T-helper 2 cell (primary cell): ENCODE data around the gene ADAMTS9.

Experiments
- DNase-seq, 5 experiments: peaks; one replicate each; pipeline versions ENCODE4 v3.0.0 to v3.0.0-alpha.2; 2012 to 2022

Gene ADAMTS9

DNA sequence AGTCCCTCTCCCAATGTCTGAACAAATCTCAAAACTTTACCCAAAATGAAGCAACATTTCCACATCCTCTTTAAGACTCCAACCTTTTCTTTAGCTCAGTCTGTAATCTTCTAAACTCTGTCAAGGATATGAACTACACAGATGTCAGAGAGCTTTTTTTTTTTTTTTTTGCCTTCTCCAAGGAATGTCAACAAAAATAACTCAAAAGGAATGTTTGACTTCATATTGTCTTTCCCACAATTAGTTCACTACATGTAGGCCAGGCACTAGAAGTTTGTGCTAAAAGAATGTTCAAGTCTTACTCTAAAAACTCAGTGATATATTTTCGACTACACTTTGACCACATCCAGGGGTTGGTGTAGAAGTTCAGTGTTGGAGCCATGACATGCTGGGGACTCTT is 37.1 kb downstream of the ADAMTS9 start:
- DNase-seq = no peak

GRCh38 chr3:64650096-64650622 is 37.6 kb downstream of the ADAMTS9 start:
- no peak for DNase-seq

- no peak for DNase-seq
Measured at GRCh38 chr3:64648927-64649906, 38.6 kb downstream of the ADAMTS9 start.

GRCh38 chr3:64647825-64648224 is 40.0 kb downstream of the ADAMTS9 start:
- DNase-seq = no peak

DNA sequence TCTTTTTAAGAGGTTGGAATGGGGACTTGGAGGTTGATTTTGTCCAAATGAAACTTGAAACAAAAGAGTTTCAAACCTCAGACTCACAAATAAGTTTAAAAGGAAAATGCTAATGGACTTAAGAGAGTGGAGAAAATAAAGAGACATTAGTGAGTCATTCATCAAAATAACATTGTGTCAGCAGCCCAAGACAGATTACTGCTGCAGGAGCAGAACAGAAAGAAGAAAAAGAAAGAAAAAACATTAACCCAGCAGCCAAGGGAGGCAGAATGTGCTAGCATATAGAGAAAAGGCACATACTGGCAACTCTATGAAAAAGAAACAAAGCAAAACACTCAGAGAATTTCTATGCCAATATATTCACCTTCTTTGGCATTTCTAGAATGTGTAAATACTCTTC is 42.6 kb downstream of the ADAMTS9 start:
- DNase-seq = no peak

- DNase-seq = no peak
Measured at GRCh38 chr3:64644483-64644882, 43.3 kb downstream of the ADAMTS9 start.

GRCh38 chr3:64642327-64643151 is 45.3 kb downstream of the ADAMTS9 start:
- DNase-seq = no peak

GRCh38 chr3:64638981-64639481 is 48.8 kb downstream of the ADAMTS9 start:
- no peak for DNase-seq

DNA sequence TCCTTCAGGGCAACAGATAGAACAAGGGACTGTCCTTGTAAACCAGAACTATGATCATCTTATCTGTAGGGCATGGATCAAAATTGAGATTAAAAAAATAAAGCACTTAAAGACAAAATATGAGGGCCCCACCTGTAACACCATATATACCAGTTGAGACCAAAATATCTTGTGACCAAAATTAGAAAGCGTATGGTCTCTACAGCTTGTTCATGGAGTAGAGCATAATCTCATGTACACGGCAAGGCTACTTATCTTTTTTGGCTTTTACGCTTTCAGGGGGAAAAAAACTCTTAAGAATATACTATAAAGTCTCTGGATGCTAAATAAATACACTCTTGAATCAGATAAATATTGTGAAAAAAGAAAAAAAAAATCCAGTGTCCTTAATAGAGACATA is 49.3 kb downstream of the ADAMTS9 start:
- no peak for DNase-seq

GRCh38 chr3:64634417-64634816 is 53.4 kb downstream of the ADAMTS9 start:
- DNase-seq = no peak

DNA sequence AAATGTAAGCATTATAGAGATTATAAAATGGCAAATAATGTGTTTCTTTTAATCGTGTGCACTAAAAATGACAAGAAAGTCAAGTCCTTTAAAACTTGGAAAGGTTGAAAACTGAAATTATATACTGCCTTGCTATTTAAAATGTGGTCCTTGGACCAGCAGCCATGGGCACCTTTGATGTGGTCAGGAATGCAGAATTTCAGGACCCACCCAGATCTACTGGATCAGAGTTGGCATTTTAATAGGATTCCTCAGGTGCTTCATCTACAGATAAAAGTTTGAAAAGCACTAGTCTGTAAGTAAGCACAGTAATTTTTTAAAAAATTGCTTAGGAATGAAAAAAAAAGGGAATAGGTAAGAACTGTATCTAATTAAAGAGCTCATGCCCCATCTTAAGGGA is 55.8 kb downstream of the ADAMTS9 start:
- DNase-seq = no peak

DNA sequence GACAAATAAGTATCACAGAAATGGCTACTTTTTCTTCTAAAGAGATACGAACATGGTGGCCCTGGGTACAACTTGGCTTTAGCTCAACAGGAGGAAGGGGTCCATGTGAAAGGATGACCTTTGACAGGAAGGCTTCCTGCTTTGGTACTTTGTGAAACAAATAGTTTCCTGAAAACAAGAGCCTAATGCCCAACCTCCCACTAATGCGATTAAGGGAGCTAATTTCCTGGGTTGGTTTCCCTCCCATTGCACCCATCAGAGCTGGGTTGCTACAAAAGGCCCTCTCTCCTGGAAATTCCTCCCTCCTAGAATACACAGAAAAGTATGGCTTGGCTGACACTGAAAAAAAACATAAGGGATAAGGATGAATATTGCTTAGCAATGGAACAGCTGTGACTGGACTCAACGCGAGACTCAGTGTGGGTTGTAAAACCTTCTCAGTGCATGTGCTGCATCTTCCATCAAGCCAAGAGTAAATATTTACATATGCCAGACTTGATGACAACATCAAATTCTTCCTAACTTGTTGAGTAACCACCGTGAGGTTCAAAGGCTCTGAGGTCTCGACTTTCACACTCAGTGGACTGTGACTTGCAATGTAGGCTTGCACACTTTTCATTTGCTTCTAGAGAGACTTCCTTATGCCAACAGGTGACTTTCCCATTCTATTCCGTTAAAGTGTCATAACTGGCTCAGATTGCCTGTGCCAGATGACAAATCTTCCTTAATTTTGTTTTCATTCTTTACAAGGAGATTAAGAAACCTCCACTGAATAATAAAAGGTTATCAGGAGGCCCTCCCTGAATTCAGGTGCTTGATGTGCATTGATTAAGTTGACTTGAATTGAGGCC is 60.1 kb downstream of the ADAMTS9 start:
- DNase-seq = no peak

DNA sequence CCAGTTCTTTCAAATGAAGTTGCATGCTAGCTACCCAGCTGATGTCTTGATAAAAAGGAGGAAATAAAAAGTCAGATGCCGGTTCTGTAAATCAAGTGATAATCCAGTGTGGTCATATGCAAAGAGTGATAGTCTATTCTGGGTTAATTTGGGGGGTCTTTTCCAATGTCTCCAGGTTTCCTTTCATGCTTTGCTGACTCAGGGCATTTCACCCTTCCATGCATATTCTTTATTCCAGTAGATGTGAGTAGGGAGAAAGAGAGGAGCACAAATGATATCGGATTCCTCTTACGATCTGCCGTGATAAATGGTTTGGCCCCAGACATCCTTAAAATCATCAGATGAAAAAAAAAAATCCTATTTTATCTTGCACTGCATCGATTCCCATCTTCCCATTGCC is 60.8 kb downstream of the ADAMTS9 start:
- no peak for DNase-seq

DNA sequence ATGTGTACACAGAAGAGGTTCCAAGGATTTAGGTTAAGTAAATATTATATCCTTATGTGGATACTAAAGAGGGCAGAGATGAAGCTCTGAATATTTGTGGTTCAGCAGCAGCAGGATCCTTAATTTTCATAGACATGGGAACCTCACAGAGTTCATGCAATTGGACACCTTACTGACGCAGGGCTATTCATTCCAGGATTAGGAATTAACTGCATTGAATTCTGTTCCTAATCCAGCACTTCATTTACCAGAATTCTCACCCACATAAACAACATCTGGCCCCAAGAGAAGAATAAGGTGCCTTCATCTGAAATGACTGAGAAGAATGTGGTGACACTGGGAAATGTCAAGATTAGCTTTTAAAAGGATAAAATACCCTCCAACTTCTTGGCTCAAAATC is 62.4 kb downstream of the ADAMTS9 start:
- DNase-seq = no peak

DNA sequence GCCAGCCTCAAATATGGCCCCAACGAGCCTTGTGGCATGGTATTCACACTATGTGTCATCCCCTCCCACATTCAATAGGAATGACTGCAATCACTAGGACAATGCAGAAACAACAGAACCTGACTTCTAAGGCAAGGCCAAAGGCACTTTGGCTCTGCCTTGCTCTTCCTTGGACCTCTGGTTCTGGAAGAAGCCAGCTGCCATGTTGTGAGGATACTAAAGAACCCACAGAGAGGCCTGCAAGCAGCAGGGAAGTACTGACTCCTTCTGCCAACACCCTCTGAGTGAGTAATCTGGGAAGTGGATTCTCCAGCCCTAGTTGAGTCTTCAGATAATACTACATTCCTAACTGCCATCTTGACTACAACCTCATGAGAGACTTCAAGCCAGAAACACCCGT is 64.7 kb downstream of the ADAMTS9 start:
- DNase-seq = no peak

DNA sequence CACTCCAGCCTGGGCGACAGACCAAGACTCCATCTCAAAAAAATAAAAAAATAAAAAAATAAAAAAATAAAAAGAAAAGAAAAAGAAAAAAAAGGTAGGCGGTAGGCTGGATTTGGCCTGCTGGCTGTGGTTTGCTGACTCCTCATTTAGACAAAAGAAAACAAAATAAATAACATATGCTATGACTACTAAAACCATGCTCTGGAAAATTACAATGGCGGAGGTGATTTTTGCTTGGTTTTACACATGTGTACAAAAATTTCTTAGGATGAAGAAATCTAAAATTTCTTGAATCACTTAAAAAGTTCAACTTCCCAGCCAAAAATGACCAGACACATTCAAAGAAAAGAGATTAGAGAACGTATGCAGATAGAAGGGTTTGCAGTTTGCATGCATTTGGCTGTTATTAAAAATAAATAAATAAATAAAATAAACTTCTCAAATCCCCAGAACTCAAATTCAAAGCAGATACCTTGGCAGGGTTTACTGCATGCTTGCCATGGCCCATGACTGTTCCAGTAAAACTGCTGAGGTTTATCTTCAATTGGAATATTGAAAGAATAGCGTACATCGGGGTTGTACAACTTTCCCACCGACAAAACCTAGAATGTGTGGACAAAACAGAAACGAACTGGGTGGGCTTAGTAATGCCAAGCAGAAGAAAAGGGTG is 65.9 kb downstream of the ADAMTS9 start:
- DNase-seq = no peak

DNA sequence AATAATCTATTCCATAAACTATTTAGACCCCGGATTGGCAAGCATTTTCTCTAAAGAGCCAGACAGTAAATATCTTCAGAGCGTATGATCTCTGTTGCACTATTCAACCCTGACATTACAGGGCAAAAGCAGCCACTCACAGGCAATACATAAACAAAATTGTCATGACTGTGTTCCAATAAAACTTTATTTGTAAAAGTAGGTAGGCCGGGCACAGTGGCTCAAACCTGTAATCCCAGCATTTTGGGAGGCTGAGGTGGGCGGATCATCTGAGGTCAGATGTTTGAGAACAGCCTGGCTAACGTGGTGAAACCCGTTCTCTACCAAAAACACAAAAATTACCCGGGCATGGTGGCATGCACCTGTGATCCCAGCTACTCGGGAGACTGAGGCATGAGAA is 66.5 kb downstream of the ADAMTS9 start:
- no peak for DNase-seq

- no peak for DNase-seq
Measured at GRCh38 chr3:64620020-64620419, 67.8 kb downstream of the ADAMTS9 start.

GRCh38 chr3:64619216-64619615 is 68.6 kb downstream of the ADAMTS9 start:
- no peak for DNase-seq

- no peak for DNase-seq
Measured at GRCh38 chr3:64617610-64618009, 70.2 kb downstream of the ADAMTS9 start.

- no peak for DNase-seq
Measured at GRCh38 chr3:64616953-64617352, 70.8 kb downstream of the ADAMTS9 start.
